CD14-positive monocyte (primary cell): ENCODE data around the gene ARHGEF11. TPM values are rescaled to one million over a fixed set of nuclear protein-coding genes. Genes with fewer than 3 reads are reported as not detected.

Source experiments
- DNase-seq, 3 donors: peaks; one replicate each; pipeline ENCODE4 v3.0.0-alpha.2; 2011 to 2022
- H2AFZ ChIP-seq: 2 replicates; pipeline ENCODE4 v1.6.0; 2012; ENCODE audit warnings: mild to moderate bottlenecking, low read depth, low read length, inconsistent platforms; ENCODE audit not compliant: insufficient read depth, poor library complexity, severe bottlenecking
- H3K27ac ChIP-seq, 2 donors: 1 replicate in 1 of 2; 2 replicates in 1 of 2; pipeline ENCODE4 v1.5.1; 2012 to 2013; ENCODE audit warnings: low read length in 2 of 2, control low read depth in 1 of 2, inconsistent platforms in 1 of 2, low read depth in 1 of 2, mild to moderate bottlenecking in 1 of 2
- H3K27me3 ChIP-seq, 2 donors: one replicate each; pipeline versions ENCODE4 v1.6.0 to v1.6.1; 2011 to 2013; ENCODE audit warnings: low read length in 2 of 2; ENCODE audit not compliant: control insufficient read depth in 2 of 2, insufficient read depth in 2 of 2
- H3K36me3 ChIP-seq, 2 donors: replicated peaks in 1 of 2; 1 replicate in 1 of 2; 2 replicates in 1 of 2; pipeline versions ENCODE4 v1.5.1 to v1.6.1; 2012 to 2013; ENCODE audit warnings: low read length in 2 of 2, control low read depth in 1 of 2, inconsistent platforms in 1 of 2, mild to moderate bottlenecking in 1 of 2; ENCODE audit not compliant: insufficient read depth in 2 of 2, control insufficient read depth in 1 of 2
- H3K4me1 ChIP-seq, 2 donors: 1 replicate in 1 of 2; 2 replicates in 1 of 2; pipeline versions ENCODE4 v1.5.1 to v1.6.1; 2012 to 2013; ENCODE audit warnings: low read length in 2 of 2, control low read depth in 1 of 2, inconsistent platforms in 1 of 2, mild to moderate bottlenecking in 1 of 2, moderate library complexity in 1 of 2; ENCODE audit not compliant: insufficient read depth in 2 of 2, control insufficient read depth in 1 of 2
- H3K4me2 ChIP-seq: replicated peaks from 2 replicates; pipeline ENCODE3; 2012; ENCODE audit warnings: low read length, moderate library complexity, mild to moderate bottlenecking; ENCODE audit not compliant: poor library complexity, severe bottlenecking; ENCODE audit errors: extremely low read depth
- H3K4me3 ChIP-seq, 3 experiments: fragments of 200-600 bp in 1 of 3; sonication (generic) in 1 of 3; replicated peaks in 1 of 3; 1 replicate in 2 of 3; 2 replicates in 1 of 3; pipeline ENCODE4 v1.5.1; 2011 to 2013; ENCODE audit warnings: low read length in 3 of 3, mild to moderate bottlenecking in 3 of 3, control low read depth in 2 of 3, low read depth in 2 of 3, inconsistent platforms in 1 of 3, moderate library complexity in 1 of 3
- H3K79me2 ChIP-seq: 2 replicates; pipeline ENCODE4 v1.6.0; 2012; ENCODE audit warnings: mild to moderate bottlenecking, control low read depth, inconsistent platforms, low read length, moderate library complexity; ENCODE audit not compliant: insufficient read depth
- H3K9ac ChIP-seq: 2 replicates; pipeline ENCODE4 v1.6.0; 2017; ENCODE audit warnings: low read length, mild to moderate bottlenecking; ENCODE audit not compliant: insufficient read depth, poor library complexity, severe bottlenecking
- H3K9me3 ChIP-seq, 2 donors: replicated peaks in 1 of 2; 1 replicate in 1 of 2; 2 replicates in 1 of 2; pipeline versions ENCODE4 v1.5.1 to v1.6.1; 2012 to 2013; ENCODE audit warnings: low read length in 2 of 2, control low read depth in 1 of 2; ENCODE audit not compliant: control insufficient read depth in 1 of 2, insufficient read depth in 1 of 2
- H4K20me1 ChIP-seq: 2 replicates; pipeline ENCODE4 v1.6.0; 2012; ENCODE audit warnings: mild to moderate bottlenecking, low read length, control low read depth, moderate library complexity; ENCODE audit not compliant: insufficient read depth
- H3K27ac Mint-ChIP-seq, 7 donors: one replicate each; pipeline ENCODE4 v1.8.0; 2020; ENCODE audit warnings: mild to moderate bottlenecking in 7 of 7, mixed read lengths in 7 of 7, moderate library complexity in 6 of 7, inconsistent platforms in 2 of 7
- H3K27me3 Mint-ChIP-seq, 3 donors: one replicate each; pipeline ENCODE4 v1.8.0; 2021 to 2022; ENCODE audit warnings: low read depth in 3 of 3, mild to moderate bottlenecking in 3 of 3, mixed read lengths in 3 of 3, moderate library complexity in 3 of 3, inconsistent platforms in 1 of 3
- H3K36me3 Mint-ChIP-seq, 2 donors: one replicate each; pipeline ENCODE4 v1.8.0; 2020; ENCODE audit warnings: mixed read lengths in 2 of 2, inconsistent platforms in 1 of 2, mild to moderate bottlenecking in 1 of 2
- H3K4me1 Mint-ChIP-seq: one replicate; pipeline ENCODE4 v1.8.0; 2020; ENCODE audit warnings: mild to moderate bottlenecking, mixed read lengths
- H3K4me3 Mint-ChIP-seq, 2 donors: one replicate each; pipeline ENCODE4 v1.8.0; 2020; ENCODE audit warnings: mild to moderate bottlenecking in 2 of 2, mixed read lengths in 2 of 2, moderate library complexity in 1 of 2
- H3K9me3 Mint-ChIP-seq, 7 donors: one replicate each; pipeline ENCODE4 v1.8.0; 2020 to 2022; ENCODE audit warnings: mixed read lengths in 7 of 7, mild to moderate bottlenecking in 6 of 7, moderate library complexity in 6 of 7, inconsistent platforms in 2 of 7
- CTCF ChIP-seq: fragments of 200-600 bp; IDR thresholded peaks from one replicate; pipeline ENCODE4 v1.8.0; 2022; ENCODE audit warnings: antibody characterized with exemption, mild to moderate bottlenecking
- WGBS: methylation state at CpG from one replicate; pipeline ENCODE4 v1.1.5; 2013; ENCODE audit warnings: missing lambda C conversion rate; ENCODE audit not compliant: insufficient coverage; 5-methylcytosine and 5-hydroxymethylcytosine counted together
- intact Hi-C, 2 donors: fragments of 100-400 bp; cut with micrococcal nuclease; formaldehyde crosslinking; loops; one replicate each; pipeline versions ENCODE4 v1.15.0 to v1.15.1; 2023
- polyA plus RNA-seq, 3 donors: library from polyadenylated mRNA; depleted of rRNA in 1 of 3; unstranded in 2 of 3; stranded (reverse) in 1 of 3; fragments of 300-500 nt in 2 of 3; fragments of >200 nt in 1 of 3; fragmentation: Illumina TruSeq in 2 of 3; gene quantifications; 1 replicate in 2 of 3; 2 replicates in 1 of 3; pipeline ENCODE4 v1.2.3, GENCODE V29; 2012 to 2021

ARHGEF11 gene
- polyA plus RNA-seq, 3 donors, result 17.0 to 78.5 (median 17.7) TPM

GRCh38 chr1:157042846-157043245 lies 2.7 kb downstream of the ARHGEF11 start:
- H3K9me3 ChIP-seq, result no peaks in the 10 kb centered on the region
- H3K36me3 Mint-ChIP-seq, result peaks cover 19 to 21% of the 10 kb centered on the region in 2 donors
- peak overlapping the region in 1 of 3 experiments; percentile 80 for H3K4me3 ChIP-seq
- peaks cover 68% of the 10 kb centered on the region for H4K20me1 ChIP-seq
- H3K9ac ChIP-seq, result no peak overlapping the region
- peaks cover 48 to 52% of the 10 kb centered on the region in 2 donors for H3K4me1 ChIP-seq
- H3K27ac Mint-ChIP-seq, result peak overlapping the region in 1 of 7 donors; percentile 59
- peaks cover 0 to 5% (median 1%) of the 10 kb centered on the region in 3 donors for H3K27me3 Mint-ChIP-seq
- intact Hi-C loops, result no loop called here
- no CpG with 5 or more reads among the region's 2 CpGs for WGBS
- peak in 1 of 3 donors; percentile 4 for DNase-seq
- no peak for TF ChIP-seq CTCF
- H2AFZ ChIP-seq, result no peak overlapping the region
- H3K4me2 ChIP-seq, result peak overlapping the region; percentile 93
- H3K4me3 Mint-ChIP-seq, result peak overlapping the region in 1 of 2 donors; percentile 95
- H3K36me3 ChIP-seq, result no peaks in the 10 kb centered on the region
- no peaks in the 10 kb centered on the region for H3K9me3 Mint-ChIP-seq
- no peak overlapping the region for H3K27ac ChIP-seq
- peaks cover 70% of the 10 kb centered on the region for H3K4me1 Mint-ChIP-seq
- peaks cover 71% of the 10 kb centered on the region for H3K79me2 ChIP-seq
- H3K27me3 ChIP-seq, result no peaks in the 10 kb centered on the region

GRCh38 chr1:157040802-157041201 lies 4.7 kb downstream of the ARHGEF11 start:
- no peak overlapping the region for H3K9ac ChIP-seq
- intact Hi-C loops, result no loop called here
- peaks cover 45 to 52% of the 10 kb centered on the region in 2 donors for H3K4me1 ChIP-seq
- no peak overlapping the region for H3K4me3 ChIP-seq
- H3K27ac Mint-ChIP-seq, result peak overlapping the region in 2 of 7 donors; percentile 50 to 62
- no peaks in the 10 kb centered on the region for H3K9me3 ChIP-seq
- H3K36me3 Mint-ChIP-seq, result peaks cover 22 to 23% of the 10 kb centered on the region in 2 donors
- H2AFZ ChIP-seq, result no peak overlapping the region
- H3K79me2 ChIP-seq, result peaks cover 86% of the 10 kb centered on the region
- no peak overlapping the region for H3K4me2 ChIP-seq
- no CpG with 5 or more reads among the region's 1 CpG for WGBS
- H3K27ac ChIP-seq, result no peak overlapping the region
- peak in 2 of 3 donors; percentile 37 to 58 for DNase-seq
- H3K4me3 Mint-ChIP-seq, result no peak overlapping the region
- no peaks in the 10 kb centered on the region for H3K9me3 Mint-ChIP-seq
- H3K4me1 Mint-ChIP-seq, result peaks cover 62% of the 10 kb centered on the region
- peaks cover 84% of the 10 kb centered on the region for H4K20me1 ChIP-seq
- peaks cover 0 to 2% (median 1%) of the 10 kb centered on the region in 3 donors for H3K27me3 Mint-ChIP-seq
- no peaks in the 10 kb centered on the region for H3K27me3 ChIP-seq
- no peaks in the 10 kb centered on the region for H3K36me3 ChIP-seq
- no peak for TF ChIP-seq CTCF
